ENCODE data around the gene BSX. TPM values are rescaled to one million over a fixed set of nuclear protein-coding genes. Genes with fewer than 3 reads are reported as not detected.

Gene BSX
- total RNA-seq, 1 donor from 2014 or later: not detected

DNA sequence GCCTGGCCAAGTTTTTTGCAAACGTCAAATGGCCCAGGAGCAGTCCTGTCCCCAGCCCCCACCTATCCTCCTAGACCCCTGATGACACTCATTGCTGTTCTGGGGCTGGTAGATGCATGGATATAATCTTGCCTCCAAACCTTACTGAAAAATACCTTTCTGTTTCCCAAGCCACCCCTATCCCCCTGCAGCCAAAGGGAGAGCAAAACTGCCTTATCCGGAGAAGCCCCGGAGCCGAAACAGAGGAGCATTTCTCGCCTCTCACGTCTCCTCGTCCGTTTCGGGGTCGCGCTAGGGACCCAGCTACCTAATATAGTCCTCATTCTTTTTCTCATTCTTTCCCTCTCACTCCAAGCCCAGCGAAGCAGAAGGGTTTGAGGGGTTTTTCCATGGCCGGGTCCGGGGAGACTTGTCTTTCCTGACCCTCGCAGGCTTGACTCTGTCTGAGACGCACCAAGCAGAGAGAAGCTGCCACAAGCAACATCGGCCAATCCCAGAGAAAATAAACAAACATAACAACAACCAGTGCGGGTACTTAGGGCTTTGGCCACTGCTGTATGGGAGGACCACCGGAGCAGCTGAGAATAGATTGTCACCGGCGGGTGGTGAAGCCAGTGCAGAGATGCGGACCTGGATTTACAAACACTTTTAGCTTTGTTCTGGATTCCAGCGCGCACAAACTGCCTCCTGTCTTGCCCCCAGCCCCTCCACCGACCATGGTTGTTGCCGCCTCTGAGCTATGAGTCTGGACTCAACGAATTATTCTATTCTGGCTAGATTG is 1.6 kb downstream of the BSX start:
- peaks cover 91% of the 10 kb centered on the region for H3K27me3 Mint-ChIP-seq (ENCODE audit: insufficient read depth)
- H3K4me3 Mint-ChIP-seq: peak overlapping the region; percentile 22
- DNase-seq (ENCODE audit: low spot score): no peak
- H3K27ac Mint-ChIP-seq: peak overlapping the region; percentile 65
- peaks cover 25% of the 10 kb centered on the region for H3K4me1 Mint-ChIP-seq (ENCODE audit: low read depth)
- intact Hi-C loops (cut with micrococcal nuclease): loop anchor here (5.0 to 10.0 kb wide), 4 partner anchors 42 to 1865 kb away; partner anchors contain the start of genes JHY and SCN3B
- peaks cover 6% of the 10 kb centered on the region for H3K36me3 Mint-ChIP-seq (ENCODE audit: low read depth)
- no peaks in the 10 kb centered on the region for H3K9me3 Mint-ChIP-seq

DNA sequence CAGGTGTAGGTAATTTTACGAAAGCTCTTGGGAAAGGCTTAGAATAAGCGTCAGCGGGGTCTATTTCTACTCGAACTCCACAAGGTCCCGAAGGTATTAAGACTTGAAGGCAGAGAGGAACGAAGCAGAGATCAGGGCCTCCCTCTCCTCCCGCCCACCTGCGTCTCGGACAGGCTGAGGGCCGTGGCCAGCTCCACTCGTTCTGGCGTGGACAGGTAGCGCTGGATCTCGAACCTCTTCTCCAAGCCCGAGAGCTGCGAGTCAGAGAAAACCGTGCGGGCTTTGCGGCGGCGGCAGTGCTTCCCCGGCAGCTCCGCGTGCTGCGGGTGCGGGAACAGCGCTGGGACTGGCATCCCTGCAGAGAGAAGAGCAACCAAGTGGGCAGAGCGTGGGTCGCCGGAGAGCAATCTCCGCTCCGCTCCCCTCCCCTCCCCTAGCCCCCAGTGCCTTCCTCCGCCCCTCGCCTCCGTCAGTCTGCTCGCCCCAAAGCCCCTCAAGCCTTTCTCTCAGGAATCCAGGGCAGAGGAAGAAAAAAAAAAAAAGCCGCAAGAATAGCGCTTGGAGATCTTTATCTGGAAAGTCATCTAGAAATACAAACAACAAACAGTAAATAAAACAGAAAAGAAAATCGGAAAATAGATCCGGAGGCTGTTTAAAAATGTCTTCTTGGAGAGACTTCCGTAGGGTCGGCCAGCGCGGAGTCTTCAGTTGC is 2.4 kb downstream of the BSX start:
- H3K4me3 Mint-ChIP-seq: no peak overlapping the region
- DNase-seq (ENCODE audit: low spot score): no peak
- peaks cover 95% of the 10 kb centered on the region for H3K27me3 Mint-ChIP-seq (ENCODE audit: insufficient read depth)
- H3K4me1 Mint-ChIP-seq (ENCODE audit: low read depth): peaks cover 25% of the 10 kb centered on the region
- intact Hi-C loops (cut with micrococcal nuclease): no loop called here
- peak overlapping the region; percentile 65 for H3K27ac Mint-ChIP-seq
- no peaks in the 10 kb centered on the region for H3K9me3 Mint-ChIP-seq
- peaks cover 6% of the 10 kb centered on the region for H3K36me3 Mint-ChIP-seq (ENCODE audit: low read depth)

DNA sequence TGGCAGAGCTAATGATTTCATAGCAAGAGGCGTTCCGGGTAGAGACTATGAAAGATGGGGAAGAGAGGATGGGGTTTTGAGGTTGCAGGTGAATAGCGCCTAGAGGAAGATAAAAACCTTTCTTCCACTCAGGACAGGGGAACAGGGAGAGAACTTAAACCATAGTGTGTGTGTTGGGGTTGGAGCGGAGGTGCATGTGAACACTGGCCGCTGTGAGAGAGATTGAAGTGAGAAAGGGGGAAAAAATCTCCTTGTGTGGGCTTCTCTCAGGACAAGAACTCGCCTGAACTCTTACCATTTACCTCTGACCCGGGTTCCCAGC is 3.4 kb downstream of the BSX start:
- Mint-ChIP-seq H3K4me3 (no peak overlapping the region), H3K36me3 (ENCODE audit: low read depth) (peaks cover 6% of the 10 kb centered on the region), H3K27ac (peak overlapping the region; percentile 56), H3K4me1 (ENCODE audit: low read depth) (peaks cover 17% of the 10 kb centered on the region), H3K27me3 (ENCODE audit: insufficient read depth) (peaks cover 95% of the 10 kb centered on the region), H3K9me3 (no peaks in the 10 kb centered on the region)
- DNase-seq (ENCODE audit: low spot score): no peak
- intact Hi-C loops (cut with micrococcal nuclease): no loop called here

DNA sequence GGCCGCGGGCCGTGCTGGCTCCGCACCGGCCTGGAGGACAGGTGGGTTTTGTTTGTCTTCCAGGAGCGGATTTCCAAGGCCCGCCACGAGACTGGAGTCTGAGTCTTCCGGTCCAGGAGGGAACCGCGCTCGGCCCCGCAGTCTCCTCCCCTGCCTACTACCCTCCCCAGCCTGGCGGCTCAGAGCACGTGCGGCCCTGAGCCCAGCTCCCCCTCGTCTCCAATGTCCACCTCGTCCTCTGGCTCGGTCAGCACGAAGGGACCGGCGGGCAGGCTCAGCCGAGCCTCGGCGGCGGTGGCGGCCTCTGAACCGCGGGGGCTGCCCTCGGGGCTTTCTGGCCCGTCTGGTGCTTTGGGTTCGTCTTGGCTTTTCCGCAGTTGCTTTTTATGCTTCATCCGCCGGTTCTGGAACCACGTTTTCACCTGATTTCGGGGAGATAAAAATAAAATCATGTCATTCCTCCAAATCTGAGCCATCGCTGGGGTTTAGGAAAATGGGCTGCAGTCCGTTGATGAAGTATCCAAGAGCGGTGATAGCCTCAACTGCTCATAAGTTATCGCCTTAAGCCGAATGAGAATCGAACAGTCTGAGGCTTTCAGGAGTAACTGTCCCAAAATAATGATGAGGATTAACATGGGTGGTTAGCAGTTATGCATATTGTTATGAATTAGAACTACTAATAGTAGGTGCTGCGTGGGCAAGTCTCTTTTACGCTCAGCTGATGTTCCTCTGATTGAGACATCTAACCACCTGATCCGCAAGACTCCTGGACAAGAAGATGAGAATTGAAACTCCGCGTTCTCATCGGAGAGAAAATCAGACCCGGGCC is 4.0 kb downstream of the BSX start:
- H3K9me3 Mint-ChIP-seq: no peaks in the 10 kb centered on the region
- peaks cover 11% of the 10 kb centered on the region for H3K4me1 Mint-ChIP-seq (ENCODE audit: low read depth)
- DNase-seq (ENCODE audit: low spot score): no peak
- peak overlapping the region; percentile 56 for H3K27ac Mint-ChIP-seq
- intact Hi-C loops (cut with micrococcal nuclease): loop anchor here (2.0 kb wide), 1 partner anchor 77 kb away; no protein-coding TSS in a partner anchor
- H3K36me3 Mint-ChIP-seq (ENCODE audit: low read depth): peaks cover 3% of the 10 kb centered on the region
- no peak overlapping the region for H3K4me3 Mint-ChIP-seq
- H3K27me3 Mint-ChIP-seq (ENCODE audit: insufficient read depth): peaks cover 94% of the 10 kb centered on the region

DNA sequence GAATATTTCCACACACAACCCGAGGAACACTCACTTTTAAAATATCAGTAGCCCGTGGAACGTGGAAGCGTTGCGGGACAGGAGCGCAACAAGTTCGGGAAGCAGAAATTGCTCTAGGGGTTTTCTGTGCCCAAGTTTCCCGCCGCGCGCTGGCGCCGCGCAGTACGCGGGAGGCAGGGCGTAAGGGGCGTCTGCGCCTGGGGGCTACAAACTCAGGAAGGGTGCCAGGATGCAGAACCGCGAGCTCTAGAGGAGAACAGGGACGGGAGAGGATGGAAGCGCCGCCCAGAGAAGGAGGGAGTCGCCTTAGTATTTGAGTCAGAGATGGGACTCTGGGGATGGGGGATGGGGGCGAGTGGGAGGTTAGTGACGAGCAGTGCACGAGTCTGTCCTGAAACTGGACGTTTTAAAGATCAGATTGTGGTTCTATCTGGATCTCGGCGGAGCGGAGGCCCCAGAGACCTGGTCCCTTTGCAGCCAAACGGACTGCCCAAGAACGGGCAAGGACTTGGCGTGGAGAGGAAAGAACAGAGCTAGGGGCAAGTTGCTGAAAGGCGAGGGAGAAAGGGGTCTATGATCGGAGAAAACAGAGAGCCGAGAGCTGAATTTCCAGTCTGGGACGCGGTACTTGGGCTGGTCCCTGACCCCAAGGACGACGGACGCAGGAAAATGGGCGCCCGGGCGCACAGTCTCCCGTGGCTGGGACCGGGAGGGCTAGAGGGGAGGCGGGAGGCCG is 4.7 kb downstream of the BSX start:
- Mint-ChIP-seq H3K27ac (peak overlapping the region; percentile 65), H3K27me3 (ENCODE audit: insufficient read depth) (peaks cover 91% of the 10 kb centered on the region), H3K36me3 (ENCODE audit: low read depth) (peaks cover 3% of the 10 kb centered on the region), H3K9me3 (no peaks in the 10 kb centered on the region), H3K4me1 (ENCODE audit: low read depth) (peaks cover 6% of the 10 kb centered on the region), H3K4me3 (no peak overlapping the region)
- intact Hi-C loops (cut with micrococcal nuclease): loop anchor here (2.0 kb wide), 1 partner anchor 78 kb away; no protein-coding TSS in a partner anchor
- no peak for DNase-seq (ENCODE audit: low spot score)

DNA sequence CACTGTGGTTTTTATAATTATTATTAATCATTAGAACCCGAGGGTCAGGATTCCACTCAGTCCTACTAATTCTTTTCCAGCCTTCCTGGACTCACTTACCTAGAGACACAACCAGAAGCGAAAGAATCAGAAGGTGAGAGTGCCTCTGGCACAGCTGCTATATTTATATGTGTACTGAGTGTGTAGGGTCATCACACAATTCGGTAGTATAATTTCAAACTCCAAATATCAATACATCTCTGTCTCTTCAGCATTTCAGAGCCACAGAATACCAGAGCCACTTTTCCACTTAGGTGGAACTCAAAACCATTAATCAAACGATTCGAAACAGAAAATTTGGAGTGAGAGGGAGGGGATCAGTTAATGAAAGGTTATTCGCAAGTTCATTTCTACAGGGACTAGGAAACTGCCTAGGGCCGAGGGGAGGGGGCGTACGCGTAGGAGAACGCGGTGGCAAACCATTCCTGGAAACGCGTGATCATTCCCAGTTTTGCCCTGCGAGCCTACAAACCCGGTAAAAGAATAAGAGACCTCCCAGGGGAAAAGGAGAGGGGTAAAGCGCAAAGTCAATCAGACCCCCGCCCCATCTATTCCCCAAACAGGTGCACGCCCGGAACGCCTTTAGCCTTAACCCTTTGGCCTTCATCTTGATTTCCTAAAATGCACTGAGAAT is 5.4 kb downstream of the BSX start:
- intact Hi-C loops (cut with micrococcal nuclease): loop anchor here (2.0 kb wide), 1 partner anchor 79 kb away; no protein-coding TSS in a partner anchor
- Mint-ChIP-seq H3K27ac (peak overlapping the region; percentile 83), H3K4me3 (no peak overlapping the region), H3K36me3 (ENCODE audit: low read depth) (peaks cover 3% of the 10 kb centered on the region), H3K9me3 (no peaks in the 10 kb centered on the region), H3K4me1 (ENCODE audit: low read depth) (peaks cover 6% of the 10 kb centered on the region), H3K27me3 (ENCODE audit: insufficient read depth) (peaks cover 87% of the 10 kb centered on the region)
- no peak for DNase-seq (ENCODE audit: low spot score)

DNA sequence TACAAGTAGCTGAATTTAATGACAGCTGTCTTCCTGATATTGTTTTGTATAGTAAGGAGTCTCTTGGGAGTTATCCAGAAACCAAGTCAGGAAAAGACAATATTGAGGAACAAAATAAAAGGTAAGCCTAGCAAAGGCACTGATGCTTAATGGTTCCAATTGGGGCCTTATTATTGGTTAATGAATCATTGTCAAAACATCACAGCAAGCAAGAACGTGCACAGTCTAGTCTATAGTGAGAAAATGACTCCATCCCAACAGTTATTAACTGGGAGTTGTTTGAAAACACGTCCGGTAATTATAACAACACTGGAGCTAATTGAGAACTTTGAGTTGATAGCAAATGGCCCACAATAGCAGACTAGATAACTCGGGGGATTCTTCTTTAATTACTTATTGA is 17.7 kb downstream of the BSX start:
- no peaks in the 10 kb centered on the region for H3K36me3 Mint-ChIP-seq (ENCODE audit: low read depth)
- H3K27me3 Mint-ChIP-seq (ENCODE audit: insufficient read depth): peaks cover 16% of the 10 kb centered on the region
- no peak overlapping the region for H3K27ac Mint-ChIP-seq
- no peaks in the 10 kb centered on the region for H3K9me3 Mint-ChIP-seq
- DNase-seq (ENCODE audit: low spot score): no peak
- intact Hi-C loops (cut with micrococcal nuclease): no loop called here
- no peak overlapping the region for H3K4me3 Mint-ChIP-seq
- no peaks in the 10 kb centered on the region for H3K4me1 Mint-ChIP-seq (ENCODE audit: low read depth)

DNA sequence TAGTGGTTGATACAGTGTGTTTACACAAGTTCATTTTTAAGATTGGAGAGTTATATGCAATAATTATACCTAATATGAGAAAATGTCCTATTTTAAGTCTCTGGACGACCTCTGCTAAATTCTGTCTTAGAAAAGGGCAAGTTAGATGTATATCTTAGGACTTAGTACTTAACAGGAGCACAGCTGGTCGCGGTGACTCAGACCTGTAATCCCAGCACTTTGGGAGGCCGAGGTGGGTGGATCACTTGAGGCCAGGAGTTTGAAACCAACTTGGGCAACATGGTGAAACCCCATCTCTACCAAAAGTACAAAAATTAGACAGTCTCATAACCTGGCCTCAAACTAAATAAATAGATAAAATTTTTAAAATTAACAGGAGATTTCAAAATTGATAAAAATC is 27.2 kb downstream of the BSX start:
- H3K4me3 Mint-ChIP-seq: no peak overlapping the region
- H3K27ac Mint-ChIP-seq: no peak overlapping the region
- peaks cover under 1% of the 10 kb centered on the region for H3K4me1 Mint-ChIP-seq (ENCODE audit: low read depth)
- no peaks in the 10 kb centered on the region for H3K9me3 Mint-ChIP-seq
- H3K36me3 Mint-ChIP-seq (ENCODE audit: low read depth): no peaks in the 10 kb centered on the region
- DNase-seq (ENCODE audit: low spot score): no peak
- intact Hi-C loops (cut with micrococcal nuclease): no loop called here
- peaks cover 3% of the 10 kb centered on the region for H3K27me3 Mint-ChIP-seq (ENCODE audit: insufficient read depth)

DNA sequence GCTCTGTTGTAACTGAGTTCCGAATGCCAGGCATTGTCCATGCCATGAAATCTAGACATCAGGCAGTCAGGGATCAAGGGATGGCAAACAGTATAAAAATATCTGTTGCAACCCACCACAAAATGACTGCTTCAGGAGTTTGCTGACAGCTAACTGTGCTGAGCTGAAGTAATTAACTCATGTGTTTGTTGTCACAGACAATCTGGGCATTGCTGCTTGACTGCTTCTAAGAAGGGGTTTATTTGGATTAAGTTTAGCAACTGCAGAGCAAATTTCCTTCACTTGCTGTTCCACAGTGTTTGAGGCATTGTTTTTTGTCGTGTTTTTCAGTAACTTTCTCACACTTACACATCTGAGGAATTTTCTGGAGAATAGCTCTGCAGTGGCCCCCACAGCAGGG is 30.4 kb downstream of the BSX start:
- peaks cover 7% of the 10 kb centered on the region for H3K4me1 Mint-ChIP-seq (ENCODE audit: low read depth)
- no peak overlapping the region for H3K4me3 Mint-ChIP-seq
- DNase-seq (ENCODE audit: low spot score): no peak
- H3K27me3 Mint-ChIP-seq (ENCODE audit: insufficient read depth): no peaks in the 10 kb centered on the region
- no peaks in the 10 kb centered on the region for H3K9me3 Mint-ChIP-seq
- intact Hi-C loops (cut with micrococcal nuclease): no loop called here
- H3K36me3 Mint-ChIP-seq (ENCODE audit: low read depth): no peaks in the 10 kb centered on the region
- no peak overlapping the region for H3K27ac Mint-ChIP-seq

DNA sequence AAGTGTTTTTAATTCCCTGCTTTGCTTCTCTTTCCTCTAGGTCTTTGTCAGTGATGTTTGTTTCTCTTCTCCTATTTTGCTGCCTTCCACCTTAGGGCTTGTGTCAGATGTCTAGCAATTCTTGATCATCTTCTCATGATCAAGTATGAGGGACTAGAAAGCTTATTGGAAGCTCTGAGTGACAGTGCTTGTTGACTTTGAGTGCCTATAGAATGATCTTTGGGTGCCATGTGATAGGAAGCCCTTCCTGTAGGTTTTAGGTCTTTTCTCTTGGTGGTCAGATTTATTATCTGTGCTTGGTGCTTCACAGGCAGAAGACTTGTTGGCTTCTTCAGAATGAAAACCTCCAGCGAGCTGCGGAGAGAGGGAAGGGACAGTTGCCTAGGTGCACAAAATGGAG is 43.1 kb downstream of the BSX start:
- Mint-ChIP-seq H3K4me3 (no peak overlapping the region), H3K27ac (no peak overlapping the region), H3K36me3 (ENCODE audit: low read depth) (no peaks in the 10 kb centered on the region), H3K9me3 (no peaks in the 10 kb centered on the region), H3K4me1 (ENCODE audit: low read depth) (no peaks in the 10 kb centered on the region), H3K27me3 (ENCODE audit: insufficient read depth) (no peaks in the 10 kb centered on the region)
- intact Hi-C loops (cut with micrococcal nuclease): no loop called here
- DNase-seq (ENCODE audit: low spot score): no peak

DNA sequence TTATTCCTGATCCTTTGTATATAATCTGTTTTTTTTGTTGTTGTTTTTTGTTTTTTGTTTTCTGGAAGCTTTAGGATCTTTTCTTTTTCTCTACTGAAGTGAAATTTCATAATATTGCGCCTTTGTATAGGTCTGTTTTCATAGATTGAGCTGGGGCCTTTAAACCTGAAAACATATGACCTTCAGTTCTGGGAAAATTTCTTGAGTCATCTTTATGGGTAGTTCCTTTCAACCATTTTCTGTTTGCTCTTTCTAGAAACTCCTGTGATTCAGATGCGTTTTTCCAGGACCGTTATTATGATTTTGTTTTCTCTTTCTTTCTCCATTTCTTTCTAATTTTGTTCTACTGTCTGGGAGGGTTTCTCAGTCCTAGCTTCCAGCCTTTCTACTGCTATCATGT is 43.7 kb downstream of the BSX start:
- Mint-ChIP-seq H3K4me3 (no peak overlapping the region), H3K9me3 (no peaks in the 10 kb centered on the region), H3K27ac (no peak overlapping the region), H3K36me3 (ENCODE audit: low read depth) (no peaks in the 10 kb centered on the region), H3K4me1 (ENCODE audit: low read depth) (no peaks in the 10 kb centered on the region), H3K27me3 (ENCODE audit: insufficient read depth) (no peaks in the 10 kb centered on the region)
- DNase-seq (ENCODE audit: low spot score): no peak
- intact Hi-C loops (cut with micrococcal nuclease): no loop called here

DNA sequence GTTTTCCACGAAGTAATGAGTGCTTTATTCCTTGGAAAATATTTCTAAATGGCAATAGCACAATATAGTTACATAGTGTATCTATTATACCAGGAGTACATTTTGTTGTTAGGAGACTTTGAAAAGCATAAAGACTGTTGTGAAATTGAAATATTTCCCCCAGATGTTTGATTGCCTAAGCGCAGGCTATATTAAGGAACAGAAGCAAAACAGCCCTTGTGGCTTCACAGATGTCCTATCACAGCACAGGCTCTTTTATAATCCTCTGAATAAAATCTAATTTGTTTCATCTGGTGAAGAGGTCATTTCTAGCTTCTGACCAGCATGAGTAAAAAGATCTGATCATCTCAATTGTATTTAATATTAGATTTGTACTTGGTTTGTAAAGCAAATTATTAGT is 48.2 kb downstream of the BSX start:
- H3K36me3 Mint-ChIP-seq (ENCODE audit: low read depth): no peaks in the 10 kb centered on the region
- intact Hi-C loops (cut with micrococcal nuclease): no loop called here
- no peaks in the 10 kb centered on the region for H3K27me3 Mint-ChIP-seq (ENCODE audit: insufficient read depth)
- H3K9me3 Mint-ChIP-seq: no peaks in the 10 kb centered on the region
- no peak overlapping the region for H3K27ac Mint-ChIP-seq
- H3K4me1 Mint-ChIP-seq (ENCODE audit: low read depth): no peaks in the 10 kb centered on the region
- no peak for DNase-seq (ENCODE audit: low spot score)
- H3K4me3 Mint-ChIP-seq: no peak overlapping the region

All from activated T-helper 1 cell treated with anti-CD3 and anti-CD28 coated beads, Interleukin-12 subunit alpha, Interleukin-12 subunit beta, Interleukin-2, Interleukin-4 antibody, amounts not matched to agents 30 ng/mL and 10 ng/mL and 1 ng/mL, durations not matched to agents 14 hours and 24 hours and 36 hours (primary cell).